ENCODE results near the gene TMEM183A. TPM values are rescaled to one million over a fixed set of nuclear protein-coding genes. Genes with fewer than 3 reads are reported as not detected.

Gene TMEM183A
- total and polyA plus RNA-seq, 2 donors (not counting 1 experiment from before 2014, with no cell fraction given) = 61.2 to 65.2 TPM

- WGBS (ENCODE audit: insufficient coverage) = 78% methylated on average over 2 of the region's 2 CpGs
- H3K9me3 ChIP-seq (ENCODE audit: control extremely low read depth in 1 of 3, control insufficient read depth in 2 of 3, insufficient read depth in 1 of 3, low read length in 2 of 3) = no peaks in the 10 kb centered on the region
- no peaks in the 10 kb centered on the region for H3K9me3 Mint-ChIP-seq (ENCODE audit: insufficient read depth)
- no peaks in the 10 kb centered on the region for H4K20me1 ChIP-seq (ENCODE audit: control insufficient read depth, insufficient read depth, low read length, poor library complexity, severe bottlenecking)
- intact Hi-C loops (cut with micrococcal nuclease) = no loop called here
- CTCF ChIA-PET = no interaction called here
- H3K4me1 ChIP-seq (ENCODE audit: control insufficient read depth in 2 of 2, insufficient read depth in 2 of 2, low read length in 2 of 2) = peaks cover 0 to 2% of the 10 kb centered on the region in 2 donors
- H3K79me2 ChIP-seq (ENCODE audit: control insufficient read depth, insufficient read depth, low read length) = no peaks in the 10 kb centered on the region
- no peak overlapping the region for H3K27ac Mint-ChIP-seq
- no peak for ATAC-seq (ENCODE audit: low read depth)
- H3K27me3 ChIP-seq (replicated peaks in 1 of 4; ENCODE audit: control extremely low read depth in 1 of 4, control insufficient read depth in 3 of 4, insufficient read depth in 4 of 4, low read length in 3 of 4) = peaks cover 0 to 6% (median 0%) of the 10 kb centered on the region in 4 experiments
- H3K4me2 ChIP-seq (replicated peaks; ENCODE audit: low read depth, low read length, poor library complexity, severe bottlenecking) = no peak overlapping the region
- no peaks in the 10 kb centered on the region for H3K36me3 ChIP-seq (replicated peaks in 1 of 2; ENCODE audit: control extremely low read depth in 1 of 2, control insufficient read depth in 1 of 2, extremely low read depth in 1 of 2, insufficient read depth in 2 of 2, low read length in 1 of 2)
- POLR2A ChIA-PET = no interaction called here
- H3K4me3 ChIP-seq (ENCODE audit: control extremely low read depth in 1 of 5, extremely low read depth in 1 of 5, insufficient read depth in 1 of 5, low read depth in 2 of 5, low read length in 4 of 5) = no peak overlapping the region
- H3K4me3 Mint-ChIP-seq = no peak overlapping the region
- peaks cover 7% of the 10 kb centered on the region for H3K27me3 Mint-ChIP-seq
- H3K27ac ChIP-seq (ENCODE audit: low read length in 2 of 2) = no peak overlapping the region
- TF ChIP-seq EZH2 (IDR thresholded peaks at IDR 0.05; ENCODE audit: borderline replicate concordance, insufficient read depth, low read depth, low read length, poor library complexity, severe bottlenecking) (no peak), CTCF (IDR thresholded peaks at IDR 0.05) (no peak)
- DNase-seq = no peak
- no peak overlapping the region for H3K9ac ChIP-seq (ENCODE audit: low read length)
- H2AFZ ChIP-seq (ENCODE audit: insufficient read depth, low read depth, low read length, poor library complexity, severe bottlenecking) = no peak overlapping the region
- H3K4me1 Mint-ChIP-seq = no peaks in the 10 kb centered on the region
Observed at GRCh38 chr1:203033287-203033686, 26.1 kb downstream of the TMEM183A start.

GRCh38 chr1:203033917-203034316 lies 26.7 kb downstream of the TMEM183A start:
- ATAC-seq (ENCODE audit: low read depth) (no peak), DNase-seq (no peak)
- Histone ChIP-seq H3K4me1 (ENCODE audit: control insufficient read depth in 2 of 2, insufficient read depth in 2 of 2, low read length in 2 of 2) (peaks cover 0 to 2% of the 10 kb centered on the region in 2 donors), H3K27ac (ENCODE audit: low read length in 2 of 2) (no peak overlapping the region), H3K79me2 (ENCODE audit: control insufficient read depth, insufficient read depth, low read length) (no peaks in the 10 kb centered on the region), H3K36me3 (replicated peaks in 1 of 2; ENCODE audit: control extremely low read depth in 1 of 2, control insufficient read depth in 1 of 2, extremely low read depth in 1 of 2, insufficient read depth in 2 of 2, low read length in 1 of 2) (no peaks in the 10 kb centered on the region), H4K20me1 (ENCODE audit: control insufficient read depth, insufficient read depth, low read length, poor library complexity, severe bottlenecking) (no peaks in the 10 kb centered on the region), H3K9me3 (ENCODE audit: control extremely low read depth in 1 of 3, control insufficient read depth in 2 of 3, insufficient read depth in 1 of 3, low read length in 2 of 3) (no peaks in the 10 kb centered on the region), H3K27me3 (replicated peaks in 1 of 4; ENCODE audit: control extremely low read depth in 1 of 4, control insufficient read depth in 3 of 4, insufficient read depth in 4 of 4, low read length in 3 of 4) (peaks cover 0 to 11% (median 0%) of the 10 kb centered on the region in 4 experiments), H3K4me2 (replicated peaks; ENCODE audit: low read depth, low read length, poor library complexity, severe bottlenecking) (no peak overlapping the region), H3K4me3 (ENCODE audit: control extremely low read depth in 1 of 5, extremely low read depth in 1 of 5, insufficient read depth in 1 of 5, low read depth in 2 of 5, low read length in 4 of 5) (no peak overlapping the region), H3K9ac (ENCODE audit: low read length) (no peak overlapping the region), H2AFZ (ENCODE audit: insufficient read depth, low read depth, low read length, poor library complexity, severe bottlenecking) (no peak overlapping the region)
- intact Hi-C loops (cut with micrococcal nuclease) = no loop called here
- Mint-ChIP-seq H3K27ac (no peak overlapping the region), H3K9me3 (ENCODE audit: insufficient read depth) (no peaks in the 10 kb centered on the region), H3K4me3 (no peak overlapping the region), H3K27me3 (peaks cover 7% of the 10 kb centered on the region), H3K4me1 (no peaks in the 10 kb centered on the region)
- POLR2A ChIA-PET = no interaction called here
- 89% methylated on average over 2 of the region's 2 CpGs for WGBS (ENCODE audit: insufficient coverage)
- CTCF ChIA-PET = interaction anchor here (0.7 to 0.9 kb wide), 3 partner anchors 20 to 1214 kb away, joined by 3 to 4 read pairs (median 3); no protein-coding TSS in a partner anchor
- TF ChIP-seq CTCF (IDR thresholded peaks at IDR 0.05) (no peak), EZH2 (IDR thresholded peaks at IDR 0.05; ENCODE audit: borderline replicate concordance, insufficient read depth, low read depth, low read length, poor library complexity, severe bottlenecking) (no peak)
